Uterus (tissue), 2 donors: ENCODE data around the gene TBPL2.

ENCODE experiments used
- POLR2A ChIP-seq, 2 donors: fragments of 450-650 bp; IDR thresholded peaks; one replicate each; pipeline ENCODE4 v1.6.1; 2016; ENCODE audit warnings: antibody characterized with exemption in 2 of 2, mild to moderate bottlenecking in 1 of 2, moderate library complexity in 1 of 2
- TF ChIP-seq, protein P1 (sequence below), 4 experiments: fragments of 200-600 bp in 2 of 4; fragments of 450-650 bp in 2 of 4; sonication (generic) in 2 of 4; IDR thresholded peaks; one replicate each; pipeline ENCODE4 v1.5.1; 2016 to 2019; ENCODE audit warnings: antibody characterized with exemption in 4 of 4, mild to moderate bottlenecking in 2 of 4, moderate library complexity in 1 of 4

DNA sequence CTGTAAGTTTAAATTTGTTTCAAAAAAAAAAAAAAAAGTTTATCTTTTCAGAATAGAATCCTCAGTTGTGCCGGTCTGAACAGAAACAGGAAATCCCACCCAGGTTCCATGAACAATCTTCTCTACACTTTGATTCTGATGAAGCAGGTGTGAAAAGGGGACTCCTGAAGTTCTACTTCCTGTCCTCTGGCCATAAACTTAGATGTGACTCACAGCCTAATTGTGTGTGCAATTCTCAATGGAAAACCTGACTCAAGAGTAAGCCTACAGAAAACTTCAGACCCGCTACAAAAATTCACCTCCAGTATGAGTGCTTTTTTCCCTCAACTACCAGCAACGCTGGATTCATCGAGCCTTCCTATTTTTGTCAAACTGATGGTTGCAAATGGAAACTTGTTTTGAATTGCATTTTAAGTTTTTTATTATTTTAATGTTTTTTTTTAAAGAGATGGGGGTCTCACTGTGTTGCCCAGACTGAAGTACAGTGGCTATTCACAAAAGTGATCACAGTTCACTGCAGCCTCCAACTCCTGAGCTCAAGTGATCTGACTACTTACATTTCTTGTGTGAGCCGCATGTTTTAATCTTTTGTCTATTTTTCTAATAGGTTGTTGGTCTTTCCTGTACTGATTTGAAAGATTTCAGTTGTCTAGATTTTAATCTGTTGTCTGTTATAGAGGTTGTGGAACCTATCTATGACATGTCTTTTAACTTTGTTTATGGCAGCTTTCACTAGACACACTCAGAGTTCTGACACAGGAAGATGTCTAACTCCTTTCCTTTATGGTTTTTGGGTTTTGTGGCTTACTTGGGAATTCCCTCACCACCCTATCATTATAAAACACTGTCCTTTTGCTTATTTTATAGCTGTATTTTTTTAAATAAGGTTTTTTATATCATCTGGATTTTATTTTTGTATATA, 66.4 kb downstream of the TBPL2 start:
- no peak for TF ChIP-seq POLR2A (IDR thresholded peaks at IDR 0.05)
- TF ChIP-seq, protein P1, sequence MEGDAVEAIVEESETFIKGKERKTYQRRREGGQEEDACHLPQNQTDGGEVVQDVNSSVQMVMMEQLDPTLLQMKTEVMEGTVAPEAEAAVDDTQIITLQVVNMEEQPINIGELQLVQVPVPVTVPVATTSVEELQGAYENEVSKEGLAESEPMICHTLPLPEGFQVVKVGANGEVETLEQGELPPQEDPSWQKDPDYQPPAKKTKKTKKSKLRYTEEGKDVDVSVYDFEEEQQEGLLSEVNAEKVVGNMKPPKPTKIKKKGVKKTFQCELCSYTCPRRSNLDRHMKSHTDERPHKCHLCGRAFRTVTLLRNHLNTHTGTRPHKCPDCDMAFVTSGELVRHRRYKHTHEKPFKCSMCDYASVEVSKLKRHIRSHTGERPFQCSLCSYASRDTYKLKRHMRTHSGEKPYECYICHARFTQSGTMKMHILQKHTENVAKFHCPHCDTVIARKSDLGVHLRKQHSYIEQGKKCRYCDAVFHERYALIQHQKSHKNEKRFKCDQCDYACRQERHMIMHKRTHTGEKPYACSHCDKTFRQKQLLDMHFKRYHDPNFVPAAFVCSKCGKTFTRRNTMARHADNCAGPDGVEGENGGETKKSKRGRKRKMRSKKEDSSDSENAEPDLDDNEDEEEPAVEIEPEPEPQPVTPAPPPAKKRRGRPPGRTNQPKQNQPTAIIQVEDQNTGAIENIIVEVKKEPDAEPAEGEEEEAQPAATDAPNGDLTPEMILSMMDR (IDR thresholded peaks at IDR 0.05) = no peak
